Colon (tissue), 2 donors: ENCODE data around the gene PIEZO2.

Source experiments
- FAIRE-seq: peaks from 2 replicates; lab custom pipeline; 2012; peaks lifted over from hg19 to GRCh38; lab: Jason Lieb, UNC
- donor health status: control.
- donor health status: control.

The PIEZO2 gene

GRCh38 chr18:10841203-10841602, 308.2 kb downstream of the PIEZO2 start:
- no peak for FAIRE-seq

DNA sequence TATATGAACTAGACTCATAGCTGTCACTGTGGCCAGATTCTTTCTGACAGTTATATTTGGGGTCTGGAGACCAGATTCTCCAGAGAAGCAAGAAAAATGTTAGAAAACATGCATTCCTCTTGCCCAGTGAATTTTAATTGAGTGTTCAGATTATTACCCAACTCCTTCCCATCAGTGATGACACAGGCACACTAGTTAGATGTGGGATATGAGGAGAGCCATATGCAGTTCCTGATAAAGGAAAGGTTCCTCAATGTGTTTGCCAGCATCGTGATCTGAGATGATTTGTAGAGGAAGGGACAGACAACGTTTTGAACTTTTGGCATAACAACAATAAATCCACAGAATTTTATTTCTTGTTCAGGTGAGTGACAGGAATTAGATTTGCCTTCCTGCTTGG, 308.6 kb downstream of the PIEZO2 start:
- FAIRE-seq: no peak

DNA sequence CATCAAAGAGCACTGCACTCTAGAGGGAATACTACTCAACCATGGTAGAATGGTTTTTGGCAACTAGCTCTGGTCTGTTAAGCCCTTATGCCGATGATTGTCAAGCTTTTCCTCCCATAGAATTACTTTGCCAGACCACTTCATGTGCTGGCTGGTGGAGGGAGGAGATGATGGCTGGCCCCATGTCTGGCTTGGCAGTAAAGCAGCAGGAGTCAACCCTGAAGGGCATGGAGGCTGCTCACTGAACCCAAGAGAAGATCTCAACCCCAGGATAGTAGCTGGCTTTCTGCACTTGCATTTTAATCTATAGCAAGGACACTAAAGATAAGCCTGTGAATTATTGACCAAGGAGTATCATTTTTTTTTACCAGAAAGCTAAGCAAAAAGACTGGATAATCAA, 309.9 kb downstream of the PIEZO2 start:
- no peak for FAIRE-seq

DNA sequence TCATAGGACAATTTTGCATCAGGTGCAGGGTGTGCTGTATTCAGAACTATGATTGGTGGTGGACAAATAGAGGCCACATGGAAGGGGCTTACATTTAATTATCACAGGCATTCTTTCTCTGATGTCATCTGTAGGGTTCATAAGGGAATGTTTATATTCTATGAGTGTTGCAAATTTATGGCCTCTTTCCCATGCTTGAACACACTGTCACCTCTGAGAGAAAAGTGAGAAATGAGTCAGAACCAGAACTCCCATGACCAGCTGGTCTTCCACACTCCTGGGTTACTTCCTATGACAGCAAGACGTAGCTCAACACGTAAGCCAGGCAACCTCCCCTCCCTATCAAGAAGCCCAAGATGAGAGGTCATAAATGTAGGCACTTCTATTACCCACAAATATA, 310.8 kb downstream of the PIEZO2 start:
- FAIRE-seq: no peak

- no peak for FAIRE-seq
Measured at GRCh38 chr18:10834128-10834815, 315.1 kb downstream of the PIEZO2 start.

DNA sequence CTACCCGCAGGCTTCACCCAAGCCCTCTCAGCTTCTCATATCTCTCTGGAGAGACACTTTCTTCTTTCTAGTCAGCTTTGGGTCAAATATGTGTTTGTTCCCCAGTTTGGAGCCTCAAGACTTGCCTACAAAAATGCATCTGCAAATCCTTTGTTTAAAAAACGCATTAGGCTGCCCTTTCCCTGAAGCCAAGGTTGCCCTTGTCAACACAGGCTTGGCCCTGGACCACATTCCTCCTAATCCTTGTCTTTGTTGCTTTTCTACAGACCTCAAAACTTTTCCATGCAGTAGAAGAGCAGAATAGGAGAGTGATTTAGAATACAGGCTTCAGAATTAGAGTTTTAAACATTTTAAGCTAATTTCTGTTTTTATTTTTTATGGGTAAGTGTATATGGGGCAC, 315.7 kb downstream of the PIEZO2 start:
- no peak for FAIRE-seq

DNA sequence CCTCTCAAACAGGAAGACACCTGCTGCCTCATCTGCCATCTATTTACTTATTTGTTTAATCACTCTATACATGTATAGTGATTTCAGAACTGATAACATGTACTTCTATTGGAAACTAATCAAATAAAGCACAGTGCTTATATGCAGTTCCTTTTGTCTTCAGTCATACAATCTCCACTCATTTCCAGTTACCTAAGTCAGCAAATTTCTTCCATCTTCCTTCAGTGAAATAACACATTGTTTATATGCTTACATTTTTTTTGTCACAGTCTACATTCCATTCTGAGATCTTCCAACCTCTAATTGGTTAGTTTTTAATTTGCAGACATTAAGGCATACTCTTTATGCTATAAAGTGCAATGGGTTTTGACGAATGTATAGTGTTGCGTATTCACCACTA, 323.0 kb downstream of the PIEZO2 start:
- FAIRE-seq: no peak

DNA sequence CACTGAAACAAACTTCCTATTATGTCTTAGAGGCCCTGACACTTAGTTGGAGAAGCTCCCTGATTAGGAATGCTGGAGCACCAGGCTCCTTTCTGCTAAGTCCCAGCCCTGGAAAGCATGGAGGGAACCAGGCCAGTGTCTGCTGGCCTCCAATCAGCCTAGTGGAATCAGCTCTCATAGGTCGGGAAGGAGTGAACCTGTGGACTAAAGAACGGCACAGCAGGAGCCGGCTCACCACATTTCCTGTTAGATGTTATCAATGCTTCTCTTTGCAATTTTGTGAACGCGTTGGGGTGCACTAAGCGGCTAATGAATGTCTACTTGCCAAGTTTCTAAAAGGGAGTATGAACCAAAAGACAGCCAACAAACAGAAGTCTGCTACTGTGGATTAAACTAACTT, 326.9 kb downstream of the PIEZO2 start:
- no peak for FAIRE-seq

DNA sequence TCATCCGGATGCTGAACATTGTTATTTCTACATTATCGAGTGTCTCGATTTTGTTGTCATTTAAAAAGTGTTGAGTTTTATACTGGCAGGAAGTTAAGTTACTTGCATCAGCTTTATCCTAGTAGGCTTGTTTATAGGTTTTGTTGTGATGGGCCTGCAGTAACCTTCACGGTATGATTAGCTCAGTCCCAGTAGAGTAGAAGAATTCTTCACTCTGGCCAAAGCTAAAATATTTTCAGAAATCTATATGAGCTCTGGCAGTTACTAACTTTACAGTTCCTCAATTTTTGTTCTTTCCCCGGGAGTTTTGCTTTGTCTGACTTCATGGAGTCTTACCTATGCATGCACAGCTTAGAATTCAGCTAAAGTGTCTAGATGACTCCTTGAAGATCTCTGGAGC, 328.7 kb downstream of the PIEZO2 start:
- FAIRE-seq: no peak

- FAIRE-seq: no peak
Measured at GRCh38 chr18:10814336-10814735, 335.0 kb downstream of the PIEZO2 start.

DNA sequence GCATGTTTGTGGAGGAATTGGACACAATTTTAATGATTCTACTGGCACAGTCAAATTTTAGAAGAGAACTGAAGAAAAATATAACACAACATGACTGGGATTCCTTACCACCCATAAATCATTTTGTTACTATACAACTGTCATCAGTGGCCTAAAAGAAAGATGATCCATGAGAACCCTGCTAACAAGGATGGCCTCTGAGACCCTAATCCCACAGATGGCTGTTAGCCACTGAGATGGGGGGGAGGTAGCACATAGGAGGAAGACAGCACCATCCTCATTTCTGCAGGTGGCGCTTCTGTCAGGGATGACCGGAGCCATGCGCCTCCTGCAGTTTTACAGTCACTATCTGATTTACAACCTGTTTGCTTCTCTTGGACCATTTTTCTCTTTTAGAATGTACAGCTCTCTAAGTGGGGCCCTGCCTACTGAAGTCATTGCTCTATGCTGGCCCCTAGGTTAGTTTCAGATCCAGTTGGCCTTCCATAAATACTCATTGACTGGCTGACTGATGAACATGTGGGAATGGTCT, 343.7 kb downstream of the PIEZO2 start:
- FAIRE-seq: no peak

- no peak for FAIRE-seq
Measured at GRCh38 chr18:10804126-10804525, 345.2 kb downstream of the PIEZO2 start.

DNA sequence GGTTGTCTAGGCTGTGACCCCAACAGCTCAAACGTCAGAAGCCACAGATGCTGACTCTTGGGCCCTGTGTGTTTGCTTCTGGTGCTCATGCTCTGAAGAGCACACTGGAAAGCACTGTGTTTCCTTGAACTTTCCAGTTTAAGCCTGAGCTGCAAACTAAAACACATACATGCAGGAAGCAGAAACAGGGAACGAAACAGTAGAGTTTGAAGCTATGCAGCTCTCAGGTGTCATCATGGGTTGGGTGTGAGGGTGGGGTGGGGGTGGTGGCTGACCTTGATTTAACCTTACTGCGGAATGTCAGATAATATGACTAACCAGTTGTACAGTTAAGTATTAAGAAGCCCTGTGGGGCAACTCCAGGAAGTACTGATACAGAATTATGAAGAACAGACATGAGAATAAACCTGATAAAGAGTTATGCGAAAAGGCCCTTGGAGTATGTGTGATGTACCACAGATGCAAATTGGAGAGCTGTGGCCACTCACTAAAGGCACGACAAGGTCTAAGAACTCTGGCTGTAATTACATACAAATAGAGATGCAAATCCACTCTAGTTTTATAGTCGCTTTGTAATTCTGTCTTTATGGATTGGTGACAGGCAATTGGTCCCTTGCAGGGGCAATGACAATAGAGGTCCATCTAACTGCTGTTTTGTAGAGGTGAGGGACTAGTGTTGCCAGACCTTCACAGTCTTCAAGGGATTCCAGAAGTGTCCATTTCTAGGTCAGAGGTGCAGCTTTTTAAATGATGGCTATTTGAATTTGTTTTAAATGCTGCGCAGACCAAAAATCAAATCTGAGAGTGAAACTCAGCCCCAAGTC, 350.4 kb downstream of the PIEZO2 start:
- FAIRE-seq: no peak

- no peak for FAIRE-seq
Measured at GRCh38 chr18:10797896-10798295, 351.5 kb downstream of the PIEZO2 start.

GRCh38 chr18:10794771-10795170, 354.6 kb downstream of the PIEZO2 start:
- no peak for FAIRE-seq

DNA sequence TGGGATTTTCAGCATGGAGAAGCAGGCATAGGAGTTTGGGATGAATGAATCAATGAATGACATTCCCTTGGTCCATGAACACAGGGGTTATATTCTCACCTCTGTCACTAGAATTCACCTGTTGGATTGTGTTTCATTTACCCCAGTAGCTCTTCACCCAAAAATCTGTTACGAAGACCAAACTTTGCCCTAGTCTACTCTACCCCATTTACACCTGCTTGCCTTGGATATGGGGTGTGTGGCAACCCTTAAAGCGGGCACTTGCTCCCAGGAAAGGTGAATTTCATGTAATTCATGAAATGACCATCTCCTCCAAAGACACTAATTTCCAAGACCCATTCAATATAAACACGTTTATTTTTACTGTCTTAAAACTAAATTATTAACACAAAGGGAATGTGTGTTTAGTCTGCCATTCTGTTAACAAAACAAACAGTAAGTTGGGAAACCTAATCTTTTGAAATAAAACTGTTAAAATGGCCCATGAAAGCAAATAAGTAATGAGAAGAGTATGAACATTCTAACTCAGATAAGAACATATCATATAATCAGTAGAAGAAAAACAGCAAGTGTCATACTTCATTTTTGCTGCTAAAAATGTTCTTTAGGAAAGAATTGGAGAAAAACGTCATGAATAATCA, 355.5 kb downstream of the PIEZO2 start:
- FAIRE-seq: no peak

DNA sequence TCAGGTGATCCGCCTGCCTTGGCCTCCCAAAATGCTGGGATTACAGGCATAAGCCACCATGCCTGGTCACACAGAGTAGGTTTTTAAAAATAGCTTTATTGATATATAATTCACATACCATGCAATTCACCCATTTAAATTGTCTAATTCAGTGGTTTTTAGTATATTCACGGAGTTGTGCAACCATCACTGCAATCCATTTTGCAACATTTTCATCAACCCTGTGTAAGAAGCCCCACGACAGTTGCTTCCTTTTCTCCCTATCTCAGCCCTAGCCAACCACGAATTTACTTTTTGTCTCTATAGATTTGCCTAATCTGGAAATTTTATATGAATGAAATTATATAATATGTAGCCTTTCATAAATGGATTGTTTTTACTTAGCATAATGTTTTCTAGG, 357.2 kb downstream of the PIEZO2 start:
- FAIRE-seq: no peak

- FAIRE-seq: no peak
Measured at GRCh38 chr18:10791169-10791831, 358.1 kb downstream of the PIEZO2 start.

DNA sequence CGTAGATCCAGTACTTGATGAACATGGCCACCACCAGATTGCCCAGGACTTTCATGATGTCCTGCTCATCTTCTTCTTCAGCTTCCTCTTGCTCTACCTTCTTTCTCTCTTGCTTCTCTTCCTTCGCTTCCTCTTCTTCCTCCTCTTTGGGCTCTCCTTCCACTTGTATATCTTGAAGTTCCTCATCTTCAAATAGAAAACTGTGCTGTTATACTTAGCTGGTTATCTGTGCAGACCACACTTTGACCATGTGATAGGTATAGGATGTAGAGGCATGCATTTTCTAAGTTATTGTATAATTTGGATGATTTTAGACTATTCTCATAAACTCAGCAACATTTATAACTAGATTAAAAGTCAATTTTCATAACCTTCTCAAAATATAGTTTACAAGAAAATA, 360.2 kb downstream of the PIEZO2 start:
- no peak for FAIRE-seq

DNA sequence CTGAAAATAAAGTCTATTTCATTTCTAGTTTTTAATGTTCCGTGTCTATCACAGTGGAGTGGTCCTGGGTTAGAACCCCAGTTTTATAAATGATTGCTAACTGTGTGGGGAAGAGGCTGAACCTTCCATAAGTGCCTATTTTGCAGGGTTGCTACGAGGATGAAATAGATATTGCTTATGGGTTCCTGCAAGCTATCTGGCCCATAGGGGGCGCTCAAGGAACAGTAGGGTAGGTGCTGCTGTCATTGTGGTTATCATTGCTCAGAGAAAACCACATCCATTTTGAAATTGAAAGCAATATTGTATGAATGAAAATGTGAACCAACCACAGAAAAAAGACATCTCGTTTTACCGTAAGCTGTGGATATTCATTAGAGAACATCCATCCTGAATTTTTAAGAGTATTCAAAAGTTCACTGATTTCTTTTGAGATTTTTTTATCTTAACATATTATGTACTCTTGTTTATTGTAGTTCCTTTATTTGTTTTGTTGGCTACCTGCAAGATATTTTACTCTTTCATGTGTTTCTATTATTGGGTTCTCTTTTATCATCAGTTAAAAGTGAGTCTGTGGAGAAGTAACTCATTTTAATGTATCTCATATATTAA, 362.0 kb downstream of the PIEZO2 start:
- no peak for FAIRE-seq

GRCh38 chr18:10785798-10786197, 363.6 kb downstream of the PIEZO2 start:
- FAIRE-seq: no peak

DNA sequence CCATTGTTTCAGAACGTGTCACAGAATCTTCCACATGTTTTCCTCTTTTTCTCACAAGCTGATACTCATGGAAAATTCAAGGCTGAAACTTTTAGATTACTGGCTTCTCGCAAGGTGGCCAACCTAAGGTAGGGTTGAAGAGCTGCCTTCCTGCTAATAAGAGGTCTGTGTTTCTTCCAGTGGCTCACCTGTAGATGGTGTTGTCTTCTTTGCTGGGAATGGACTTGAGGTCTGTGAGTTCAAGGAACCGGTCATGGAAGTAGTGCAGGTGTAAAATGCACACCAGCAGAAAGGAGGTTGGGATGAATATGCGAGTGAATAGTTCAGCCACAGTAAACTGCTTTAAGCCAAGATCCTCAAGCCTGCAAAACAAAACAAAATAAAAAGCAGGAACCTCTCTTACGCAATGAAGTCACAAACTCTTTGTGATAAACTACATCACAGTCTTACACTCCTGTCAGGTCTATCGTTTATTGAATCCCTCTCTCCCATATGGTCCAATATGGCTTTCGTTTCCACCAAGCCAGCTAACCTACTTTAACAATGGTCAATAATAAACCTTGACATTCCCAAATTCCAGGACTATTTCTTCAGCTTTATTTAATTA, 364.7 kb downstream of the PIEZO2 start:
- FAIRE-seq: no peak
